Neural progenitor cell (in vitro differentiated cells): ENCODE data around the gene ACAD10. TPM values are rescaled to one million over a fixed set of nuclear protein-coding genes. Genes with fewer than 3 reads are reported as not detected.
"Not testable (repeated sequence)": the region's sequence is repeated elsewhere in the genome, so short reads cannot be mapped to it uniquely, and the experiment has no call there.

Experiments
- DNase-seq: peaks from one replicate; pipeline ENCODE4 v3.0.0-alpha.2; 2016; ENCODE audit warnings: low spot score
- H2AFZ ChIP-seq: fragments of 200-600 bp; sonication (generic); replicated peaks from 2 replicates; pipeline ENCODE4 v1.6.1; 2016; ENCODE audit warnings: antibody characterized with exemption
- H3F3A ChIP-seq: fragments of 200-600 bp; sonication (generic); 2 replicates; pipeline ENCODE4 v1.6.1; 2016; ENCODE audit warnings: antibody characterized with exemption, low read depth
- H3K27ac ChIP-seq: fragments of 200-600 bp; sonication (generic); 2 replicates; pipeline ENCODE4 v1.5.1; 2016; ENCODE audit warnings: mild to moderate bottlenecking
- H3K27me3 ChIP-seq: fragments of 200-600 bp; sonication (generic); 2 replicates; pipeline ENCODE4 v1.6.1; 2016; ENCODE audit warnings: mild to moderate bottlenecking, moderate library complexity
- H3K36me3 ChIP-seq: fragments of 200-600 bp; sonication (generic); 2 replicates; pipeline ENCODE4 v1.5.1; 2016
- H3K4me1 ChIP-seq: fragments of 200-600 bp; sonication (generic); 2 replicates; pipeline ENCODE4 v1.6.1; 2016; ENCODE audit warnings: mixed run types
- H3K4me2 ChIP-seq: fragments of 200-600 bp; sonication (generic); 2 replicates; pipeline ENCODE4 v1.6.1; 2016
- H3K4me3 ChIP-seq: fragments of 200-600 bp; sonication (generic); 2 replicates; pipeline ENCODE4 v1.5.1; 2016
- H3K79me2 ChIP-seq: fragments of 200-600 bp; sonication (generic); 2 replicates; pipeline ENCODE4 v1.6.1; 2016; ENCODE audit warnings: low read depth
- H3K9ac ChIP-seq: fragments of 200-600 bp; sonication (generic); 2 replicates; pipeline ENCODE4 v1.6.1; 2016
- H3K9me3 ChIP-seq: fragments of 200-600 bp; sonication (generic); 2 replicates; pipeline ENCODE4 v1.5.1; 2016; ENCODE audit warnings: low read depth
- H4K20me1 ChIP-seq: fragments of 200-600 bp; sonication (generic); 2 replicates; pipeline ENCODE4 v1.6.1; 2016; ENCODE audit warnings: low read depth
- H3K27ac Mint-ChIP-seq: 3 replicates; pipeline ENCODE4 v1.8.0; 2021; ENCODE audit warnings: mixed read lengths
- H3K27me3 Mint-ChIP-seq: 2 replicates; pipeline ENCODE4 v1.8.0; 2022; ENCODE audit warnings: low read depth, mild to moderate bottlenecking, inconsistent platforms, moderate library complexity, mixed read lengths; ENCODE audit not compliant: insufficient read depth
- H3K36me3 Mint-ChIP-seq: 3 replicates; pipeline ENCODE4 v1.8.0; 2021; ENCODE audit warnings: mixed read lengths
- H3K4me1 Mint-ChIP-seq: 3 replicates; pipeline ENCODE4 v1.8.0; 2021; ENCODE audit warnings: mixed read lengths
- H3K4me3 Mint-ChIP-seq: 3 replicates; pipeline ENCODE4 v1.8.0; 2021; ENCODE audit warnings: mild to moderate bottlenecking, moderate library complexity, mixed read lengths
- H3K9me3 Mint-ChIP-seq: 3 replicates; pipeline ENCODE4 v1.8.0; 2020; ENCODE audit warnings: mixed read lengths
- EZH2 ChIP-seq: fragments of 200-600 bp; sonication (generic); IDR thresholded peaks from 2 replicates; pipeline ENCODE4 v1.6.1; 2017; ENCODE audit warnings: antibody characterized with exemption, mild to moderate bottlenecking, moderate library complexity
- EZH2phosphoT487 ChIP-seq: fragments of 200-600 bp; sonication (generic); IDR thresholded peaks from 2 replicates; pipeline ENCODE4 v1.6.1; 2017; ENCODE audit warnings: antibody characterized with exemption
- total RNA-seq: library from RNA; depleted of rRNA; stranded (reverse); fragments of >200 nt; gene quantifications from 2 replicates; pipeline ENCODE4 v1.2.3, GENCODE V29; 2015; ENCODE audit warnings: low replicate concordance
- TF ChIP-seq, protein P1 (sequence below): fragments of 200-600 bp; sonication (generic); IDR thresholded peaks from 2 replicates; pipeline ENCODE4 v1.5.1; 2017; ENCODE audit warnings: antibody characterized with exemption, mild to moderate bottlenecking

The ACAD10 gene
- total RNA-seq, 1 donor from 2014 or later: 13.8 TPM

DNA sequence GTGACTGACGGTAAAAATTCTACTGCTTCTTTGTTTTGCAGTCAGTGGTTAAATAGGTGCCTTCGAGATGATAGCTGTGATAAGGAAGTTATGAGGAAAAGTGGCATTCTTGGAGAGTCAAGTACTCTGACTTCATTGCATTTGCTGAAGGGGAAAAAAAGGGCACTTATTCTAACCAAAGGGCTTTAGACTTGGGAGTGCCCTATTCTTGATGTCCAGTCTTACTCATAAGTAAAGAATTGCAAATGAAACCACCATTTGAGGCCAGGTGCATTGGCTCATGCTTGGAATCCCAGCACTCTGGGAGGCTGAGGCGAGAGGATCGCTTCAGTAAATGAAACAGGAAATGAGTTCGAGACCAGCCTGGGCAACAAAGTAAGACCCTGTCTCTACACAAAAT lies 40.4 kb upstream of the ACAD10 start:
- Mint-ChIP-seq H3K4me1 (no peaks in the 10 kb centered on the region), H3K27me3 (no peaks in the 10 kb centered on the region), H3K9me3 (no peaks in the 10 kb centered on the region), H3K36me3 (peaks cover 19% of the 10 kb centered on the region), H3K27ac (no peak overlapping the region), H3K4me3 (no peak overlapping the region)
- Histone ChIP-seq H3K9ac (no peak overlapping the region), H3K4me2 (no peak overlapping the region), H3K4me1 (no peaks in the 10 kb centered on the region), H4K20me1 (no peaks in the 10 kb centered on the region), H3F3A (no peaks in the 10 kb centered on the region), H3K27me3 (no peaks in the 10 kb centered on the region), H3K27ac (no peak overlapping the region), H3K79me2 (no peaks in the 10 kb centered on the region), H2AFZ (no peak overlapping the region), H3K36me3 (peaks cover 5% of the 10 kb centered on the region), H3K9me3 (no peaks in the 10 kb centered on the region), H3K4me3 (no peak overlapping the region)
- no peak for DNase-seq
- no peak for TF ChIP-seq EZH2
- TF ChIP-seq, protein P1, sequence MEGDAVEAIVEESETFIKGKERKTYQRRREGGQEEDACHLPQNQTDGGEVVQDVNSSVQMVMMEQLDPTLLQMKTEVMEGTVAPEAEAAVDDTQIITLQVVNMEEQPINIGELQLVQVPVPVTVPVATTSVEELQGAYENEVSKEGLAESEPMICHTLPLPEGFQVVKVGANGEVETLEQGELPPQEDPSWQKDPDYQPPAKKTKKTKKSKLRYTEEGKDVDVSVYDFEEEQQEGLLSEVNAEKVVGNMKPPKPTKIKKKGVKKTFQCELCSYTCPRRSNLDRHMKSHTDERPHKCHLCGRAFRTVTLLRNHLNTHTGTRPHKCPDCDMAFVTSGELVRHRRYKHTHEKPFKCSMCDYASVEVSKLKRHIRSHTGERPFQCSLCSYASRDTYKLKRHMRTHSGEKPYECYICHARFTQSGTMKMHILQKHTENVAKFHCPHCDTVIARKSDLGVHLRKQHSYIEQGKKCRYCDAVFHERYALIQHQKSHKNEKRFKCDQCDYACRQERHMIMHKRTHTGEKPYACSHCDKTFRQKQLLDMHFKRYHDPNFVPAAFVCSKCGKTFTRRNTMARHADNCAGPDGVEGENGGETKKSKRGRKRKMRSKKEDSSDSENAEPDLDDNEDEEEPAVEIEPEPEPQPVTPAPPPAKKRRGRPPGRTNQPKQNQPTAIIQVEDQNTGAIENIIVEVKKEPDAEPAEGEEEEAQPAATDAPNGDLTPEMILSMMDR: no peak
- no peak for TF ChIP-seq EZH2phosphoT487

DNA sequence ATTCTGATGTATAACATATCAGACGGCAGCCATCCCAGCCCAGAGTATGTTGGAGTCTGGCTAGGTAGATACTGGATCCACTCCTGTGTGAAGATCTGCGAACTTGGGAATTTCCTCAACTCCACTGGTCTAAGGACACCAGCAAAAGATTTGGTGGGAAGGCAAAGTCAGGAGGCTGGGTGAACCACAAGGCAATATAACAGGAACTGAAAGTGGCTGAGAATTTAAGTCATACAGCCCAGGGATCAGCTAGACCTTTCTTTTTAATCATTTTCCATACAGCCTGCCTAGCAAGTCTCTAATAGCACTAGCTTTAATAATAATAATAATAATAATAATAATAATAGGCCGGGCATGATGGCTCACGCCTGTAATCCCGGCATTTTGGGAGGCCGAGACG lies 34.9 kb upstream of the ACAD10 start:
- no peaks in the 10 kb centered on the region for H3K4me1 ChIP-seq
- no peak overlapping the region for H3K4me3 ChIP-seq
- peaks cover 16% of the 10 kb centered on the region for H3K36me3 Mint-ChIP-seq
- no peak overlapping the region for H3K27ac ChIP-seq
- H2AFZ ChIP-seq: no peak overlapping the region
- H3K4me1 Mint-ChIP-seq: no peaks in the 10 kb centered on the region
- H3K9me3 ChIP-seq: no peaks in the 10 kb centered on the region
- H3F3A ChIP-seq: no peaks in the 10 kb centered on the region
- H3K36me3 ChIP-seq: peaks cover 5% of the 10 kb centered on the region
- H3K27ac Mint-ChIP-seq: no peak overlapping the region
- no peaks in the 10 kb centered on the region for H3K79me2 ChIP-seq
- H3K27me3 ChIP-seq: no peaks in the 10 kb centered on the region
- H3K4me2 ChIP-seq: no peak overlapping the region
- TF ChIP-seq EZH2: no peak
- TF ChIP-seq EZH2phosphoT487: no peak
- TF ChIP-seq, protein P1: no peak
- no peak overlapping the region for H3K4me3 Mint-ChIP-seq
- H3K27me3 Mint-ChIP-seq: no peaks in the 10 kb centered on the region
- DNase-seq: no peak
- no peaks in the 10 kb centered on the region for H3K9me3 Mint-ChIP-seq
- H3K9ac ChIP-seq: no peak overlapping the region
- no peaks in the 10 kb centered on the region for H4K20me1 ChIP-seq

DNA sequence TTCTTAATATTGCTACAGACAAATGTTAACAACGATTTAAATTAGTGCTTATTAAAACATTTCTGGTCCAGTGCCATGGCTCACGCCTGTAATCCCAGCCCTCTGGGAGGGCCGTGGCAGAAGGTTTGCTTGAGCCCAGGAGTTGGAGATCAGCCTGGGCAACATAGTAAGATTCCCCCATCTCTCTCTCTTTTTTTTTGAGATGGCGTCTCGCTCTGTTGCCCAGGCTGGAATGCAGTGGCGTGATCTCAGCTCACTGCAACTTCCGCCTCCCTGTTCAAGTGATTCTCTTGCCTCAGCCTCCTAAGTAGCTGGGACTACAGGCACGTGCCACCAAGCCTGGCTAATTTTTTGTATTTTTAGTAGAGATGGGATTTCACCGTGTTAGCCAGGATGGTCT lies 33.3 kb upstream of the ACAD10 start:
- H3K36me3 ChIP-seq, H2AFZ ChIP-seq, H3K27ac ChIP-seq, H3K79me2 ChIP-seq, H3F3A ChIP-seq, H3K27me3 Mint-ChIP-seq, H3K4me3 ChIP-seq, H3K27me3 ChIP-seq, H3K4me3 Mint-ChIP-seq, H3K4me2 ChIP-seq, H3K4me1 ChIP-seq, H3K9ac ChIP-seq, H3K9me3 Mint-ChIP-seq, H3K4me1 Mint-ChIP-seq, DNase-seq, H3K27ac Mint-ChIP-seq, H4K20me1 ChIP-seq, H3K9me3 ChIP-seq: not testable (repeated sequence)
- H3K36me3 Mint-ChIP-seq: peaks cover 15% of the 10 kb centered on the region

DNA sequence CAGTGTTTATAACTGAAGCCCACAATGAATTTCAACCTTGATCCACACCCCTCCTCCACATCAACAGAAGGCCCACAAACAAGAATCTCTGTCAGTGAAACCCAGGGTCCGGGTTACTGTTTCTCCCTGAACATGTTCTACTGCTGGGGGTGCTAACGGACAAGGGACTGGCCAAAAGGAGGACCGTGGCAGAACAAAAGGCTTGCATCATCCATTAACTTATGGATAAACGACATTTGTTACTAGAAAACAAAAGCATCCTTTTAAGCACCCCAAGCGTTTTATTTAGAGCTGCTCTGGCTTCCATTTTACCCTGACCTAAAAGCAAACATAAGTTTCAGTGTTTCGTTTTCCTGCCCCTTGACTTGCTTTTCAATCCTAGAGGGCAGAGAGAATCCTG lies 32.3 kb upstream of the ACAD10 start:
- H3K27me3 ChIP-seq: no peaks in the 10 kb centered on the region
- no peak overlapping the region for H3K27ac ChIP-seq
- no peaks in the 10 kb centered on the region for H3K4me1 ChIP-seq
- no peaks in the 10 kb centered on the region for H4K20me1 ChIP-seq
- DNase-seq: no peak
- H3K4me3 ChIP-seq: no peak overlapping the region
- H3K79me2 ChIP-seq: no peaks in the 10 kb centered on the region
- H3K36me3 ChIP-seq: peaks cover 4% of the 10 kb centered on the region
- H3K36me3 Mint-ChIP-seq: peaks cover 15% of the 10 kb centered on the region
- no peak overlapping the region for H3K9ac ChIP-seq
- H2AFZ ChIP-seq: no peak overlapping the region
- no peaks in the 10 kb centered on the region for H3K27me3 Mint-ChIP-seq
- TF ChIP-seq, protein P1: no peak
- TF ChIP-seq EZH2phosphoT487 (no peak), EZH2 (no peak)
- H3K9me3 Mint-ChIP-seq: no peaks in the 10 kb centered on the region
- H3K4me1 Mint-ChIP-seq: no peaks in the 10 kb centered on the region
- H3K4me2 ChIP-seq: no peak overlapping the region
- no peak overlapping the region for H3K27ac Mint-ChIP-seq
- H3K4me3 Mint-ChIP-seq: no peak overlapping the region
- no peaks in the 10 kb centered on the region for H3F3A ChIP-seq
- H3K9me3 ChIP-seq: no peaks in the 10 kb centered on the region
